Fibroblast of skin of right biceps (primary cell): ENCODE results near the gene LDAH.

Experiments used
- DNase-seq: peaks from one replicate; pipeline ENCODE4 v3.0.0-alpha.2; 2013

LDAH gene

GRCh38 chr2:20766798-20767644, 55.9 kb downstream of the LDAH start:
- no peak for DNase-seq

DNA sequence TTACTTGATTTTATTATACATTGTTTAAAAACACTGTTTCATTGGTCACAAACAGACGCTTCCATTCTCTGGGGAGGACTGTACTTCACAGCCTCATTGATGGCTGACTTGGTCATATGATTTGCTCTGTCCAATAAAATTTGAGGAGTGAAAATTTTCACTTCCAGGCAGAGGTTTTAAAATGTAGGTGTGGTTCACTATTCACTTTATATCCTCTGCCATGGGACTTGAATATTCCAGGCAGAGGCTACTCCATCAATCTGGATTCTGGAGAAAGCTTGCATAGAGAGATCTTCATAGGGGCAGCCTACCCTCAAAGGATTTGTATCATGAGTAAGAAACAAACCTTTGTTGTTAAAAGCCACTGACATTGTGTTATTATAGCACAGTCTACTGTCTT, 56.7 kb downstream of the LDAH start:
- DNase-seq = no peak

- DNase-seq = no peak
Measured at GRCh38 chr2:20762945-20763683, 59.8 kb downstream of the LDAH start.

DNA sequence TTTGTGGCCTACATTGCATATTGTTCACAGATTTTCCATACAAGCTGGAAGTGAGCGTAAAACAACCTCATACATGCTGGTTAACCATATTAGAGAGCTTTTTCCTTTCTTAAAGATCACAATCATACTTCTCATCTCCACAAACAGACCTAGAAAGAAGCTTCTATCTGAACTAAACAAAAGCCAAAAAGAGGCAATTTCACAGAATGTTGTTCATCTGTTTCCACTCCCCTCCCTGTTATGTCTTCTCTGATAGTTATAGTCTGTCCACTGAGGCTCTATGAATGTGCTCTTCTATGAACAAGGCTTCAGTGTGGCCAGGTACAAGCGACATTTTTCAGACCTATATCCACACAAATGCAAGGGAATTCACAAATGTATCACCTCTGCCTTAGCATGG, 63.4 kb downstream of the LDAH start:
- no peak for DNase-seq

GRCh38 chr2:20758997-20759396, 63.9 kb downstream of the LDAH start:
- DNase-seq = no peak

GRCh38 chr2:20757405-20758090, 65.4 kb downstream of the LDAH start:
- no peak for DNase-seq

DNA sequence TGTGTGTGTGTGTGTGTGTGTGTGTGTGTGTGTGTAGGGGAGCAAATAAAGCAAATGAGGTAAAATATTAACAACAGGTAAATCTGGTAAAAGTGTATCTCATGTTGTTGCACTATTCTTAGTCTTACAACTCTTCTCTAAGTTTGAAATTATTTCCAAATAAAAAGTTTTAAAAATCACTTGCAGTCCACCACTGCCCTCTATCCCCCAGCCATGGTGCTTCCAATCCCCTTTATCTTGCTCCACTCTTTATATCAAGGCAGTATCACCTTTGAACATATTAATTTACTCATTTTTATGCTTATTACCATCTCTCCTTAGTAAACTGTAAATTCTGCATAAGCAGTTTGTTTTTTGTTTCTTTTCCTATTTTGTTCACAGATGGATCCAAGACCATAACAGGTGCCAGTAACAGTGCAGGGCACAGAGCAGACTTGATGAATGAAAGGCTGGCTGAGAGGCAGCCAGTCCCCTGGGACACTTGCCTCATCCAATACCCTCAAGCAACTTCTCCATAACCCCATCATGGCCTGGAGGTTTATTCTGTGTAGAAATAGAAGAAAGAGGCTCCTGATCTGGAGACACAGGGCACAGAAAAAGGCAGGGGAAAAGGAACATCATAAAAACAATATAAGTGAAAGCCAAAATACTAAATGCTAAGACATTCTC, 67.6 kb downstream of the LDAH start:
- DNase-seq = no peak

DNA sequence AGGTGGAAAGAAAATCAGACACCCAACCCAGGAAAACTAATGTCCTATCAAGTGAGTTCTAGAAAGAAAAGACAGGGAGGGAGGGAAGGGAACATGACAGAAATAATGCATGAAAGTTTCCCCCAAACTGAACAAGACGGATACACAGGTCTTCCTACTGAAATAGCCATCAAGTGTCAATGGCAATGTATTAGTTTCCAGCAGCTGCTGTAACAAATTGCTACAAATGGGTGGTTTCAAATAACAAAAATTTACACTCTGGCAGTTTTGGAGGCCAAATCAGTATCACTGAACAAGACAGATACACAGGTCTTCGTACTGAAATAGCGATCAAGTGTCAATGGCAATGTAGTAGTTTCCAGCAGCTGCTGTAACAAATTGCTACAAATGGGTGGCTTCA, 70.6 kb downstream of the LDAH start:
- no peak for DNase-seq

- no peak for DNase-seq
Measured at GRCh38 chr2:20747317-20747716, 75.6 kb downstream of the LDAH start.

DNA sequence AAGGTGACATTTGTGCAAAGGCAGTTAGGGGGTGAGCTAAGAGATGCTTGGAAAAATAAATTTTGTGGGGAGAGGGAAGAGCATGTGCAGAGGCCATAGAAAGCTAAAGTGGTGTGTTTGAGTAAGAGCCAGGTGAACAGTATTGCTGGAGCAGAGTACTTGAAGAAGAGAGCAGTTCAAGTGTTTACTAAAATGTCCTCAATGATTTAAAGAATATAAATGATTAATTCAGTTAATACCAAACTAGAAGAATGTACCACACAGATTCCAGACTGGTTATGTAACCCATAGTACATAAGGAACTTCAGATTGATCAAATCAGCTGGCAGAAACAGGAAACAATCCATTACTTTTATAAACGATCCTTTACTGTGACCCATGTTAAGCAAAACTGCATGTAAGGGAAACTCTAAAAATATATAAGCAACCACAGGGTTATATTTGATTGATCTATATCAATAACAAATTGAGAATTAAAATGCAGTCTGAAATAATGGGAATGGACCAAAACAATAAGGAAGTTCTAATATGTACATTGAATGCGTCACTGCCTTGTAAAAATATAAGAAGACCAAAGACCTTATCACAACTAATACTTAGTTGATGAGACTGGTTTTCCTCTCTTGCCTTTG, 76.9 kb downstream of the LDAH start:
- DNase-seq = no peak

DNA sequence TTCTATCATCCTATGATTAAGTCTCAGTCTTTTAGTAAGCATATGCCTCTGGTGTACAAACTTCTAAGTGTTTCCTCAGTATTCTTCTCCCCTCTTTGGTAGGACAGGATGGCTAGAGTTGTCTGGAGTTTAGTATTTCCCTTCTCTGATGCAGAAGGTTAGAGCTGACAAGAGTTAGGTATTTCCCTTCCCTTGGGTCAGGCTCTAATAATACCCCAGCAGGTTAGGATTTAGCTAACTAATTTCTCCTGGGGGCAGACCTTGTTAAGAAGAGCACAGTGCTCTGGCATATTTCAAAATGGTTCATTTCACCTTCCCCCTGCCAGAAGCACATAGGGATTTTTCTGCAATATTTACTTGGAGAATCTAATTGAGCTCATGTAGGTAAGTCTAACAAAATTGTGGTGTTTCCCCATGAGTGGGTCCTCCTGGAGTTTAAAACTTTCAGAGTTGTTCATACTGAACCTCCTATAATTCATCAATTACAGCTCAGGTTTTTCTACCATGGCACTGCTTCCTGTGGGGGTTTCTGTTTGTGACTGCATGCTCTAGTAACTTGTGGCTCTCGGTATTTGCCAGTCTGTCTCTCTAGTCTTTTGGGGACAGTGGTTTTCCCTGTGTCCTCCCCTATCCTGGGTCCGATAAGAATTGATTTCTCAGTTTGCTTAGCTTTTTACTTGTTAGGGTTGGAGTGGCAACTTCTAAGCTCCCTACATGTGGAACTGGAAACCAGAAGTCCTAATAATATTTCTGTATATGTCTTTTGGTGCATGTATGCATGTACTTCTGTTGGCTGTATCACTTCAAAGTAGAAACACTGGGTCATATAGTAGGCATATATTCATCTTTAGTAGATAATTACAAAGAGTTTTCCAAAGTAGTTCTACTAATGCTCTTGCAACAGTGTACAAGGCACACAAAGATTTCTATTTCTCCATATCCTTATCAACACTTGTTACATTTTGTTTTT, 78.2 kb downstream of the LDAH start:
- no peak for DNase-seq

- DNase-seq = no peak
Measured at GRCh38 chr2:20738772-20739171, 84.1 kb downstream of the LDAH start.

- no peak for DNase-seq
Measured at GRCh38 chr2:20737505-20737904, 85.4 kb downstream of the LDAH start.

- no peak for DNase-seq
Measured at GRCh38 chr2:20728114-20728758, 94.7 kb downstream of the LDAH start.

GRCh38 chr2:20726913-20727312, 96.0 kb downstream of the LDAH start:
- DNase-seq = no peak

- DNase-seq = no peak
Measured at GRCh38 chr2:20725782-20726181, 97.1 kb downstream of the LDAH start.

DNA sequence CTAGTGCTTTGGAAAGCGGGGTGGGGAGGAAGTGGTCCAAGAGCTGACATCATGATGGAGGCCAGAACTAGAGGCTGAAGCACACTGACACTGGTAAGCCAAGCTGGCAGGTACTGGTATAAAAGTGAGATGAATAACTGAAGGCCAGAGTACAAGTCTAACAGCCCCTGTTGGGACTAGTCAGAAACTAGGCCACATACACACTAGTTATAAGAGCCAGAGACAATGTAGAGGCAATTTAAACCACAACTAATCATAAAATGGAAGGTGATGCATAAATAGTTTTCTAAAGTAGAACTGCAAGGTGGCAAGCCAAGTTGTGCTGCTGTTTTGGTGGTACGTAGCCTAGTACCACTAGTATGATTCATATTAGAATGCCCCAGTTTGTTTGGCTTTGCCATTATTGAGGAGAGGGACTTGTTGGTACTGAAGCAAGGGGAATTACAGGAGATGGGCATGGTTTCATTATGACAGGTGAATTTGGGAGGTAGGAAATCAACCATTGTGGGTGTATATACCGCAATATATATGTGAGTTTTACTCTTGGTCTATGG, 98.3 kb downstream of the LDAH start:
- DNase-seq = no peak

DNA sequence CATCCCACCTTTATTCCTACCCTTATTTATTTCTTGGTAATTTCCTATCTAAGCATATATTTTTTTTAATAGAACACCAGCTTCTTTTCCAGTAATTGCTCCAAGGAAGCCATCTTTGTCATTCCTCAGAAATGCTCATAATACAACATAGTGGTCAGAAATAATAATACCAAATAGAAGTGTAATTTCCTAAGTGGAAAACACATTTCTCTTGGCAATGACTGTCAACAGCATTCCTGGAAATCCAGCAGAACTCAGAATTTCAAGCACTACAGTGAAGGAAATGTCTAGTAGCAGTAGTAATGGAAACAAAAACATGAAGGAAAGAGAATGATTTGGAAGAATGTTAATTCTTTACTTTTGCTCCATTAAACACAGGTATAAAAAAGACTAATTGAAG, 99.4 kb downstream of the LDAH start:
- peak; percentile 65 for DNase-seq

DNA sequence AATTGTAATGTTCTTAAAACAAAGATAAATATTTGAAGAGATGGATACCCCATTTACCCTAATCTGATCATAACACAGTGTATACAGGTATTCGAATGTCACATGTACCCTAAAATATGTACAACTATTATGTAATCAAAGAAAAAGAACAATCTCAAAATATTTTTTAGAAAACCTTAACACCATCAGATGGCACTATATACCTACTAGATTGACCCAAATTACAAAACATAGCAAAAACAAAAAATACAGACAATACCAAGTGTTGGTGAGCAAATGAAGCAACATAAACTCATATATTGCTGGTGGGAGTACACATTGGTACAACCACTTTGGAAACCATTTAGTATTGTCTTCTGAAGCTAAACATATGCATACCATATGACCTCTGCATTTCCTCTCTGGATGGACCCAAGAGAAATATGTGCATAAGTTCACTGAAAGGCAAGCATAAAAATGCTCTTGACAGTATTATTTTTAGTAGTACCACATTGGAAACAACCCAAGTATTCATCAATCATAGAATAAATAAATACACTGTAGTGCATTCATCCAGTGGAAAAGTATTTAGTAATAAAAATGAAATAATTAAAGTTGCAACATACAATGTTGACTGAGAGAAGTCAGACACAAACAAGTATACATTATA, 100.2 kb downstream of the LDAH start:
- DNase-seq = peak; percentile 13

DNA sequence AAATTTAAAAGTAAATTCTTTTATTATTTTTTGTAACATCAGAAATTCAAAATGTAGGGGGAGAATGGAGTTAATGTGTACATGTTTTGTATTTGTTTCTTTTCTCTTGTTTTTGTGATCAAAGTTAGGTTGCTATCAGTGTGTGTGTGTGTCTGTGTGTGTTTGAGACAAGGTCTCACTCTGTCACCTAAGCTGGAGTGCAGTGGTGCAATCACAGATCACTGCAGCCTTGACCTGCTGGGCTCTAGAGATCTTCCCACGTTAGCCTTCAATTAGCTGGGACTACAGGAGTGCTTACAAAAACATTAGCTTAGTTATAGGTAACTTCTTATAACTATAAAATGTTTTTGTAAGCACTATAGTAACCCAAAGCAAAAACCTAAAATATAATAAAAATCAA, 105.3 kb downstream of the LDAH start:
- DNase-seq = no peak
